WTC11 (cell line): ENCODE results near the gene KLF2. TPM values are rescaled to one million over a fixed set of nuclear protein-coding genes. Genes with fewer than 3 reads are reported as not detected.

Experiments
- ATAC-seq: fragments of 200-7000 bp; cut with Tn5 transposase; 2 replicates; pipeline ENCODE4 v1.10.0; 2021; ENCODE audit warnings: mild to moderate bottlenecking, moderate library complexity
- CTCF ChIA-PET: fragments of 300-600 bp; sonication (Branson Sonifier 250); formaldehyde crosslinking; loops from one replicate; lab custom pipeline; 2021; ENCODE audit warnings: antibody characterized with exemption; lab: Charles Lee
- POLR2A ChIA-PET: fragments of 350-600 bp; sonication (Branson Sonifier 250); formaldehyde crosslinking; loops from one replicate; lab custom pipeline; 2021; ENCODE audit warnings: antibody characterized with exemption; lab: Charles Lee
- DNase-seq: peaks from one replicate; pipeline ENCODE4 v3.0.0; 2021; ENCODE audit warnings: low spot score
- H3K27ac Mint-ChIP-seq: 2 replicates; pipeline ENCODE4 v1.8.0; 2021; ENCODE audit warnings: mixed read lengths
- H3K27me3 Mint-ChIP-seq: 2 replicates; pipeline ENCODE4 v1.8.0; 2021; ENCODE audit warnings: low read depth, mild to moderate bottlenecking, moderate library complexity, mixed read lengths
- H3K36me3 Mint-ChIP-seq: 2 replicates; pipeline ENCODE4 v1.8.0; 2021; ENCODE audit warnings: mixed read lengths
- H3K4me1 Mint-ChIP-seq: 2 replicates; pipeline ENCODE4 v1.8.0; 2022; ENCODE audit warnings: mixed read lengths
- H3K4me3 Mint-ChIP-seq: 2 replicates; pipeline ENCODE4 v1.8.0; 2021; ENCODE audit warnings: mild to moderate bottlenecking, moderate library complexity, mixed read lengths
- H3K9me3 Mint-ChIP-seq: 2 replicates; pipeline ENCODE4 v1.8.0; 2021; ENCODE audit warnings: mixed read lengths
- ESRRA ChIP-seq: sonication (generic); formaldehyde crosslinking; IDR thresholded peaks from 2 replicates; pipeline ENCODE4 v1.8.1; 2022; ENCODE audit warnings: mild to moderate bottlenecking, missing genetic modification reagents, borderline replicate concordance
- FOXP1 ChIP-seq: sonication (generic); formaldehyde crosslinking; IDR thresholded peaks from 2 replicates; pipeline ENCODE4 v1.8.0; 2022; ENCODE audit warnings: missing genetic modification reagents, mild to moderate bottlenecking, moderate library complexity, borderline replicate concordance
- GABPB1 ChIP-seq: sonication (generic); formaldehyde crosslinking; IDR thresholded peaks from 2 replicates; pipeline ENCODE4 v1.8.1; 2023; ENCODE audit warnings: mild to moderate bottlenecking, missing genetic modification reagents
- GTF2I ChIP-seq: fragments of 250-450 bp; sonication (Bioruptor Pico); conservative IDR thresholded peaks from 2 replicates; pipeline ENCODE4 v1.4.0; 2021; ENCODE audit warnings: mild to moderate bottlenecking
- ZNF232 ChIP-seq: sonication (generic); formaldehyde crosslinking; IDR thresholded peaks from 2 replicates; pipeline ENCODE4 v1.8.0; 2022; ENCODE audit warnings: mild to moderate bottlenecking, missing genetic modification reagents
- ZNF423 ChIP-seq: fragments of 250-450 bp; sonication (Bioruptor Pico); IDR thresholded peaks from 2 replicates; pipeline ENCODE4 v2.1.2; 2022; ENCODE audit warnings: mild to moderate bottlenecking, moderate library complexity
- ZNF671 ChIP-seq: fragments of 250-450 bp; sonication (Bioruptor Pico); IDR thresholded peaks from 2 replicates; pipeline ENCODE4 v1.8.0; 2021; ENCODE audit warnings: mild to moderate bottlenecking
- total RNA-seq: library from RNA; stranded (reverse); gene quantifications from 3 replicates; pipeline ENCODE4 v1.2.3, GENCODE V29; 2021
- TF ChIP-seq, protein P1 (sequence below): sonication (generic); formaldehyde crosslinking; IDR thresholded peaks from 2 replicates; pipeline ENCODE4 v1.8.0; 2022; ENCODE audit warnings: missing genetic modification reagents
- TF ChIP-seq, protein P2 (sequence below): fragments of 250-450 bp; sonication (Bioruptor Pico); IDR thresholded peaks from 2 replicates; pipeline ENCODE4 v2.1.2; 2022; ENCODE audit warnings: mild to moderate bottlenecking, moderate library complexity
- TF ChIP-seq, protein P3 (sequence below): fragments of 250-450 bp; sonication (Bioruptor Pico); IDR thresholded peaks from 2 replicates; pipeline ENCODE4 v1.8.0; 2021; ENCODE audit warnings: mild to moderate bottlenecking
- TF ChIP-seq, protein P4 (sequence below): sonication (generic); formaldehyde crosslinking; IDR thresholded peaks from 2 replicates; pipeline ENCODE4 v1.8.0; 2023; ENCODE audit warnings: missing genetic modification reagents, mild to moderate bottlenecking, borderline replicate concordance
- TF ChIP-seq, protein P5 (sequence below): fragments of 250-450 bp; sonication (Bioruptor Pico); IDR thresholded peaks from 2 replicates; pipeline ENCODE4 v1.9.0; 2021; ENCODE audit warnings: mild to moderate bottlenecking
- TF ChIP-seq, protein P6 (sequence below): sonication (generic); formaldehyde crosslinking; IDR thresholded peaks from 2 replicates; pipeline ENCODE4 v1.8.1; 2023; ENCODE audit warnings: mild to moderate bottlenecking, moderate library complexity, missing genetic modification reagents
- TF ChIP-seq, protein P7 (sequence below): sonication (generic); formaldehyde crosslinking; IDR thresholded peaks from 2 replicates; pipeline ENCODE4 v1.8.1; 2023; ENCODE audit warnings: mild to moderate bottlenecking, missing genetic modification reagents, borderline replicate concordance

KLF2 gene
- total RNA-seq, 1 experiment from 2014 or later, result 1.1 TPM

DNA sequence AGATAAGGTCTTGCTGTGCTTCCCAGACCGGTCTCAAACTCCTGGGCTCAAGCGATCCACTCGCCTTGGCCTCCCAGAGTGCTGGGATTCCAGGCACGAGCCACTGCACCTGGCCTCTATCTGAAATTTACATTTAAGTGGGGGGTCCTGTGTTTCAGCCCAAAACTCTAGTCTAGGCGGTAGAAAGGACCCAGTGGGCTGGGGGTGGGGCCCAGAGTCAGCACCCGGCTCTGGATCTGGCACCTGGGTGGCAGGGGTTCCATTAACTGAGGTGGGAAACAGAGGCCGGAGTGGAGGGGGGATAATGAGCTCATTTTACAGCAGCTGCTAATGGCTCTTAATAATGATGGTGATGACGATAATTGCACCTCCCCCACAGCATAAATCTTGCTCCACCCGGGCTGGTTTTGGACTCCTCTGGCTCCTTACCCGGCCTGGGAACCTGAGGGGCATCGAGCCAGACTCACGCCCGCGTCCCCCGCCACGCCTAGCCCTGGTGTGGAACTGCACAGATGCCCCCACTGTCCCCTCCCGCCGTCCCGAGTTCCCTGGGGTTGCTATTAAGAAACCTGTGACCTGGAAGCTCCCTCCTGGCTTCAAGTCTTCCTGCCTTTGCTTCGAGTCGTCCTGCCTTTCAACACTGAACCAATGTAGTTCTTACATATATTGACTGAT lies 17.8 kb upstream of the KLF2 start (continued):
- TF ChIP-seq, protein P1, sequence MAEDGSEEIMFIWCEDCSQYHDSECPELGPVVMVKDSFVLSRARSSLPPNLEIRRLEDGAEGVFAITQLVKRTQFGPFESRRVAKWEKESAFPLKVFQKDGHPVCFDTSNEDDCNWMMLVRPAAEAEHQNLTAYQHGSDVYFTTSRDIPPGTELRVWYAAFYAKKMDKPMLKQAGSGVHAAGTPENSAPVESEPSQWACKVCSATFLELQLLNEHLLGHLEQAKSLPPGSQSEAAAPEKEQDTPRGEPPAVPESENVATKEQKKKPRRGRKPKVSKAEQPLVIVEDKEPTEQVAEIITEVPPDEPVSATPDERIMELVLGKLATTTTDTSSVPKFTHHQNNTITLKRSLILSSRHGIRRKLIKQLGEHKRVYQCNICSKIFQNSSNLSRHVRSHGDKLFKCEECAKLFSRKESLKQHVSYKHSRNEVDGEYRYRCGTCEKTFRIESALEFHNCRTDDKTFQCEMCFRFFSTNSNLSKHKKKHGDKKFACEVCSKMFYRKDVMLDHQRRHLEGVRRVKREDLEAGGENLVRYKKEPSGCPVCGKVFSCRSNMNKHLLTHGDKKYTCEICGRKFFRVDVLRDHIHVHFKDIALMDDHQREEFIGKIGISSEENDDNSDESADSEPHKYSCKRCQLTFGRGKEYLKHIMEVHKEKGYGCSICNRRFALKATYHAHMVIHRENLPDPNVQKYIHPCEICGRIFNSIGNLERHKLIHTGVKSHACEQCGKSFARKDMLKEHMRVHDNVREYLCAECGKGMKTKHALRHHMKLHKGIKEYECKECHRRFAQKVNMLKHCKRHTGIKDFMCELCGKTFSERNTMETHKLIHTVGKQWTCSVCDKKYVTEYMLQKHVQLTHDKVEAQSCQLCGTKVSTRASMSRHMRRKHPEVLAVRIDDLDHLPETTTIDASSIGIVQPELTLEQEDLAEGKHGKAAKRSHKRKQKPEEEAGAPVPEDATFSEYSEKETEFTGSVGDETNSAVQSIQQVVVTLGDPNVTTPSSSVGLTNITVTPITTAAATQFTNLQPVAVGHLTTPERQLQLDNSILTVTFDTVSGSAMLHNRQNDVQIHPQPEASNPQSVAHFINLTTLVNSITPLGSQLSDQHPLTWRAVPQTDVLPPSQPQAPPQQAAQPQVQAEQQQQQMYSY (CRISPR knock-in tag), result no peak
- TF ChIP-seq ZNF232, result no peak
- TF ChIP-seq, protein P2, sequence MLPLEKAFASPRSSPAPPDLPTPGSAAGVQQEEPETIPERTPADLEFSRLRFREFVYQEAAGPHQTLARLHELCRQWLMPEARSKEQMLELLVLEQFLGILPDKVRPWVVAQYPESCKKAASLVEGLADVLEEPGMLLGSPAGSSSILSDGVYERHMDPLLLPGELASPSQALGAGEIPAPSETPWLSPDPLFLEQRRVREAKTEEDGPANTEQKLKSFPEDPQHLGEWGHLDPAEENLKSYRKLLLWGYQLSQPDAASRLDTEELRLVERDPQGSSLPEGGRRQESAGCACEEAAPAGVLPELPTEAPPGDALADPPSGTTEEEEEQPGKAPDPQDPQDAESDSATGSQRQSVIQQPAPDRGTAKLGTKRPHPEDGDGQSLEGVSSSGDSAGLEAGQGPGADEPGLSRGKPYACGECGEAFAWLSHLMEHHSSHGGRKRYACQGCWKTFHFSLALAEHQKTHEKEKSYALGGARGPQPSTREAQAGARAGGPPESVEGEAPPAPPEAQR (CRISPR knock-in tag), result no peak
- no peak for TF ChIP-seq GTF2I (CRISPR knock-in tag)
- TF ChIP-seq, protein P3, sequence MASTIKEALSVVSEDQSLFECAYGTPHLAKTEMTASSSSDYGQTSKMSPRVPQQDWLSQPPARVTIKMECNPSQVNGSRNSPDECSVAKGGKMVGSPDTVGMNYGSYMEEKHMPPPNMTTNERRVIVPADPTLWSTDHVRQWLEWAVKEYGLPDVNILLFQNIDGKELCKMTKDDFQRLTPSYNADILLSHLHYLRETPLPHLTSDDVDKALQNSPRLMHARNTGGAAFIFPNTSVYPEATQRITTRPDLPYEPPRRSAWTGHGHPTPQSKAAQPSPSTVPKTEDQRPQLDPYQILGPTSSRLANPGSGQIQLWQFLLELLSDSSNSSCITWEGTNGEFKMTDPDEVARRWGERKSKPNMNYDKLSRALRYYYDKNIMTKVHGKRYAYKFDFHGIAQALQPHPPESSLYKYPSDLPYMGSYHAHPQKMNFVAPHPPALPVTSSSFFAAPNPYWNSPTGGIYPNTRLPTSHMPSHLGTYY (CRISPR knock-in tag), result no peak
- no peak for TF ChIP-seq FOXP1 (CRISPR knock-in tag)
- no peak for TF ChIP-seq ZNF423 (CRISPR knock-in tag)
- TF ChIP-seq ESRRA (CRISPR knock-in tag), result no peak
- TF ChIP-seq, protein P4, sequence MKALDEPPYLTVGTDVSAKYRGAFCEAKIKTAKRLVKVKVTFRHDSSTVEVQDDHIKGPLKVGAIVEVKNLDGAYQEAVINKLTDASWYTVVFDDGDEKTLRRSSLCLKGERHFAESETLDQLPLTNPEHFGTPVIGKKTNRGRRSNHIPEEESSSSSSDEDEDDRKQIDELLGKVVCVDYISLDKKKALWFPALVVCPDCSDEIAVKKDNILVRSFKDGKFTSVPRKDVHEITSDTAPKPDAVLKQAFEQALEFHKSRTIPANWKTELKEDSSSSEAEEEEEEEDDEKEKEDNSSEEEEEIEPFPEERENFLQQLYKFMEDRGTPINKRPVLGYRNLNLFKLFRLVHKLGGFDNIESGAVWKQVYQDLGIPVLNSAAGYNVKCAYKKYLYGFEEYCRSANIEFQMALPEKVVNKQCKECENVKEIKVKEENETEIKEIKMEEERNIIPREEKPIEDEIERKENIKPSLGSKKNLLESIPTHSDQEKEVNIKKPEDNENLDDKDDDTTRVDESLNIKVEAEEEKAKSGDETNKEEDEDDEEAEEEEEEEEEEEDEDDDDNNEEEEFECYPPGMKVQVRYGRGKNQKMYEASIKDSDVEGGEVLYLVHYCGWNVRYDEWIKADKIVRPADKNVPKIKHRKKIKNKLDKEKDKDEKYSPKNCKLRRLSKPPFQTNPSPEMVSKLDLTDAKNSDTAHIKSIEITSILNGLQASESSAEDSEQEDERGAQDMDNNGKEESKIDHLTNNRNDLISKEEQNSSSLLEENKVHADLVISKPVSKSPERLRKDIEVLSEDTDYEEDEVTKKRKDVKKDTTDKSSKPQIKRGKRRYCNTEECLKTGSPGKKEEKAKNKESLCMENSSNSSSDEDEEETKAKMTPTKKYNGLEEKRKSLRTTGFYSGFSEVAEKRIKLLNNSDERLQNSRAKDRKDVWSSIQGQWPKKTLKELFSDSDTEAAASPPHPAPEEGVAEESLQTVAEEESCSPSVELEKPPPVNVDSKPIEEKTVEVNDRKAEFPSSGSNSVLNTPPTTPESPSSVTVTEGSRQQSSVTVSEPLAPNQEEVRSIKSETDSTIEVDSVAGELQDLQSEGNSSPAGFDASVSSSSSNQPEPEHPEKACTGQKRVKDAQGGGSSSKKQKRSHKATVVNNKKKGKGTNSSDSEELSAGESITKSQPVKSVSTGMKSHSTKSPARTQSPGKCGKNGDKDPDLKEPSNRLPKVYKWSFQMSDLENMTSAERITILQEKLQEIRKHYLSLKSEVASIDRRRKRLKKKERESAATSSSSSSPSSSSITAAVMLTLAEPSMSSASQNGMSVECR (CRISPR knock-in tag), result no peak

DNA sequence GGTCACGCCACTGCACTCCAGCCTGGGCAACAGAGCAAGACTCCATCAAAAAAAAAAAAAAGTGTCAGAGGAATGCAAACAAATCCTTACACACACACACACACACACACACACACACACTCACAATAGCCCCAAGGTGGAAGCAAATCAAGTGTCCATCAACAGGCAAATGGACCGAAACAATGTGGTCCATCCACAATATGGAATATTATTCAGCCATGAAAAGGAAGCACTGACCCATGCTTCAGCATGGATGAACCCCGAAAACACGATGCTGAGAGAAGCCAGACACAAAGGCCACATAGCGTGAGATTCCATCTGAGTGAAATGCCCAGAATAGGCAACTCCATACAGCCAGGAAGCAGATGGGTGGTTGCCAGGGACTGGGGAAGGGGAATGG lies 16.5 kb upstream of the KLF2 start:
- H3K27ac Mint-ChIP-seq, result no peak overlapping the region
- H3K4me3 Mint-ChIP-seq, result no peak overlapping the region
- TF ChIP-seq FOXP1 (CRISPR knock-in tag) (no peak), ZNF671 (CRISPR knock-in tag) (no peak), GABPB1 (CRISPR knock-in tag) (no peak)
- TF ChIP-seq, protein P5, sequence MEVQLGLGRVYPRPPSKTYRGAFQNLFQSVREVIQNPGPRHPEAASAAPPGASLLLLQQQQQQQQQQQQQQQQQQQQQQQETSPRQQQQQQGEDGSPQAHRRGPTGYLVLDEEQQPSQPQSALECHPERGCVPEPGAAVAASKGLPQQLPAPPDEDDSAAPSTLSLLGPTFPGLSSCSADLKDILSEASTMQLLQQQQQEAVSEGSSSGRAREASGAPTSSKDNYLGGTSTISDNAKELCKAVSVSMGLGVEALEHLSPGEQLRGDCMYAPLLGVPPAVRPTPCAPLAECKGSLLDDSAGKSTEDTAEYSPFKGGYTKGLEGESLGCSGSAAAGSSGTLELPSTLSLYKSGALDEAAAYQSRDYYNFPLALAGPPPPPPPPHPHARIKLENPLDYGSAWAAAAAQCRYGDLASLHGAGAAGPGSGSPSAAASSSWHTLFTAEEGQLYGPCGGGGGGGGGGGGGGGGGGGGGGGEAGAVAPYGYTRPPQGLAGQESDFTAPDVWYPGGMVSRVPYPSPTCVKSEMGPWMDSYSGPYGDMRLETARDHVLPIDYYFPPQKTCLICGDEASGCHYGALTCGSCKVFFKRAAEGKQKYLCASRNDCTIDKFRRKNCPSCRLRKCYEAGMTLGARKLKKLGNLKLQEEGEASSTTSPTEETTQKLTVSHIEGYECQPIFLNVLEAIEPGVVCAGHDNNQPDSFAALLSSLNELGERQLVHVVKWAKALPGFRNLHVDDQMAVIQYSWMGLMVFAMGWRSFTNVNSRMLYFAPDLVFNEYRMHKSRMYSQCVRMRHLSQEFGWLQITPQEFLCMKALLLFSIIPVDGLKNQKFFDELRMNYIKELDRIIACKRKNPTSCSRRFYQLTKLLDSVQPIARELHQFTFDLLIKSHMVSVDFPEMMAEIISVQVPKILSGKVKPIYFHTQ (CRISPR knock-in tag), result no peak
- TF ChIP-seq, protein P6, sequence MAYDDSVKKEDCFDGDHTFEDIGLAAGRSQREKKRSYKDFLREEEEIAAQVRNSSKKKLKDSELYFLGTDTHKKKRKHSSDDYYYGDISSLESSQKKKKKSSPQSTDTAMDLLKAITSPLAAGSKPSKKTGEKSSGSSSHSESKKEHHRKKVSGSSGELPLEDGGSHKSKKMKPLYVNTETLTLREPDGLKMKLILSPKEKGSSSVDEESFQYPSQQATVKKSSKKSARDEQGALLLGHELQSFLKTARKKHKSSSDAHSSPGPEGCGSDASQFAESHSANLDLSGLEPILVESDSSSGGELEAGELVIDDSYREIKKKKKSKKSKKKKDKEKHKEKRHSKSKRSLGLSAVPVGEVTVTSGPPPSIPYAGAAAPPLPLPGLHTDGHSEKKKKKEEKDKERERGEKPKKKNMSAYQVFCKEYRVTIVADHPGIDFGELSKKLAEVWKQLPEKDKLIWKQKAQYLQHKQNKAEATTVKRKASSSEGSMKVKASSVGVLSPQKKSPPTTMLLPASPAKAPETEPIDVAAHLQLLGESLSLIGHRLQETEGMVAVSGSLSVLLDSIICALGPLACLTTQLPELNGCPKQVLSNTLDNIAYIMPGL, result no peak
- TF ChIP-seq, protein P7, sequence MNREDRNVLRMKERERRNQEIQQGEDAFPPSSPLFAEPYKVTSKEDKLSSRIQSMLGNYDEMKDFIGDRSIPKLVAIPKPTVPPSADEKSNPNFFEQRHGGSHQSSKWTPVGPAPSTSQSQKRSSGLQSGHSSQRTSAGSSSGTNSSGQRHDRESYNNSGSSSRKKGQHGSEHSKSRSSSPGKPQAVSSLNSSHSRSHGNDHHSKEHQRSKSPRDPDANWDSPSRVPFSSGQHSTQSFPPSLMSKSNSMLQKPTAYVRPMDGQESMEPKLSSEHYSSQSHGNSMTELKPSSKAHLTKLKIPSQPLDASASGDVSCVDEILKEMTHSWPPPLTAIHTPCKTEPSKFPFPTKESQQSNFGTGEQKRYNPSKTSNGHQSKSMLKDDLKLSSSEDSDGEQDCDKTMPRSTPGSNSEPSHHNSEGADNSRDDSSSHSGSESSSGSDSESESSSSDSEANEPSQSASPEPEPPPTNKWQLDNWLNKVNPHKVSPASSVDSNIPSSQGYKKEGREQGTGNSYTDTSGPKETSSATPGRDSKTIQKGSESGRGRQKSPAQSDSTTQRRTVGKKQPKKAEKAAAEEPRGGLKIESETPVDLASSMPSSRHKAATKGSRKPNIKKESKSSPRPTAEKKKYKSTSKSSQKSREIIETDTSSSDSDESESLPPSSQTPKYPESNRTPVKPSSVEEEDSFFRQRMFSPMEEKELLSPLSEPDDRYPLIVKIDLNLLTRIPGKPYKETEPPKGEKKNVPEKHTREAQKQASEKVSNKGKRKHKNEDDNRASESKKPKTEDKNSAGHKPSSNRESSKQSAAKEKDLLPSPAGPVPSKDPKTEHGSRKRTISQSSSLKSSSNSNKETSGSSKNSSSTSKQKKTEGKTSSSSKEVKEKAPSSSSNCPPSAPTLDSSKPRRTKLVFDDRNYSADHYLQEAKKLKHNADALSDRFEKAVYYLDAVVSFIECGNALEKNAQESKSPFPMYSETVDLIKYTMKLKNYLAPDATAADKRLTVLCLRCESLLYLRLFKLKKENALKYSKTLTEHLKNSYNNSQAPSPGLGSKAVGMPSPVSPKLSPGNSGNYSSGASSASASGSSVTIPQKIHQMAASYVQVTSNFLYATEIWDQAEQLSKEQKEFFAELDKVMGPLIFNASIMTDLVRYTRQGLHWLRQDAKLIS (CRISPR knock-in tag), result no peak

More for the DNA sequence above, 16.5 kb upstream of the KLF2 start:
- H3K36me3 Mint-ChIP-seq, result no peaks in the 10 kb centered on the region
- CTCF ChIA-PET, result interaction anchor here (0.7 kb wide), 1 partner anchor 134 kb away, joined by 3 read pairs; no protein-coding TSS in a partner anchor
- DNase-seq (no peak), ATAC-seq (no peak)
- H3K27me3 Mint-ChIP-seq, result no peaks in the 10 kb centered on the region; the same call in 1 of the 2 replicates
- peaks cover 2% of the 10 kb centered on the region; the same call in 1 of the 2 replicates for H3K4me1 Mint-ChIP-seq
- no peaks in the 10 kb centered on the region for H3K9me3 Mint-ChIP-seq
- POLR2A ChIA-PET, result no interaction called here
